PFSK-1 (cell line): ENCODE results near the gene PARP3.

Experiments used
- POLR2AphosphoS5 ChIP-seq: IDR thresholded peaks from 2 replicates; pipeline ENCODE4 v1.6.1; 2012; ENCODE audit warnings: low read depth, mild to moderate bottlenecking, control low read depth, low read length, moderate library complexity
- SIN3A ChIP-seq: IDR thresholded peaks from 2 replicates; pipeline ENCODE4 v1.6.1; 2012; ENCODE audit warnings: mild to moderate bottlenecking, low read length, moderate library complexity, borderline replicate concordance; ENCODE audit not compliant: insufficient read depth
- TAF1 ChIP-seq: IDR thresholded peaks from 2 replicates; pipeline ENCODE4 v1.6.1; 2012; ENCODE audit warnings: low read length, control low read depth, borderline replicate concordance; ENCODE audit not compliant: insufficient read depth
- TF ChIP-seq, protein P1 (sequence below), 2 experiments: IDR thresholded peaks; 2 replicates each; pipeline versions ENCODE4 v1.6.1 to v1.8.0; 2011 to 2012; ENCODE audit warnings: low read depth in 2 of 2, low read length in 2 of 2, control low read depth in 1 of 2, inconsistent platforms in 1 of 2, mild to moderate bottlenecking in 1 of 2, moderate library complexity in 1 of 2; ENCODE audit not compliant: insufficient read depth in 1 of 2

DNA sequence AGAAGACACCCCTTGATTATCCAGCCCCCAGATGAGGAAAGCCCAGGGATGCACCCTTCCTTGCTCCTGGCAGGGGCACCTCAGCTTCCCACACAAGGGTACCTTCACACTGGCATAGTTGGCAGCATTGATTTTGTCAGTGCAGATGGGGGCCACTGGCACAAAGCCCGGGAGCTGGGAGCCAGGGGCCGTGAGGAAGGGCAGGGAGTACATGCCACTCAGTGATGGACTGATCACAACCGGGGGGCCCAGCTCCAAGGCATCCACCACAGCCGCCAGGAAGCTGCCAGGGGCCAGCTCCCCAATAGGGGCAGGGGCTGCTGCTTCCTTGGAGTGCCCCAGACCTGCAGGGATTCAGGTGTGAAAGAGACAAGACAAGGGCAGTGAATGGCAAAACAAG lies 27.7 kb downstream of the PARP3 start:
- TF ChIP-seq POLR2AphosphoS5 (no peak), TAF1 (no peak), SIN3A (no peak)
- TF ChIP-seq, protein P1, sequence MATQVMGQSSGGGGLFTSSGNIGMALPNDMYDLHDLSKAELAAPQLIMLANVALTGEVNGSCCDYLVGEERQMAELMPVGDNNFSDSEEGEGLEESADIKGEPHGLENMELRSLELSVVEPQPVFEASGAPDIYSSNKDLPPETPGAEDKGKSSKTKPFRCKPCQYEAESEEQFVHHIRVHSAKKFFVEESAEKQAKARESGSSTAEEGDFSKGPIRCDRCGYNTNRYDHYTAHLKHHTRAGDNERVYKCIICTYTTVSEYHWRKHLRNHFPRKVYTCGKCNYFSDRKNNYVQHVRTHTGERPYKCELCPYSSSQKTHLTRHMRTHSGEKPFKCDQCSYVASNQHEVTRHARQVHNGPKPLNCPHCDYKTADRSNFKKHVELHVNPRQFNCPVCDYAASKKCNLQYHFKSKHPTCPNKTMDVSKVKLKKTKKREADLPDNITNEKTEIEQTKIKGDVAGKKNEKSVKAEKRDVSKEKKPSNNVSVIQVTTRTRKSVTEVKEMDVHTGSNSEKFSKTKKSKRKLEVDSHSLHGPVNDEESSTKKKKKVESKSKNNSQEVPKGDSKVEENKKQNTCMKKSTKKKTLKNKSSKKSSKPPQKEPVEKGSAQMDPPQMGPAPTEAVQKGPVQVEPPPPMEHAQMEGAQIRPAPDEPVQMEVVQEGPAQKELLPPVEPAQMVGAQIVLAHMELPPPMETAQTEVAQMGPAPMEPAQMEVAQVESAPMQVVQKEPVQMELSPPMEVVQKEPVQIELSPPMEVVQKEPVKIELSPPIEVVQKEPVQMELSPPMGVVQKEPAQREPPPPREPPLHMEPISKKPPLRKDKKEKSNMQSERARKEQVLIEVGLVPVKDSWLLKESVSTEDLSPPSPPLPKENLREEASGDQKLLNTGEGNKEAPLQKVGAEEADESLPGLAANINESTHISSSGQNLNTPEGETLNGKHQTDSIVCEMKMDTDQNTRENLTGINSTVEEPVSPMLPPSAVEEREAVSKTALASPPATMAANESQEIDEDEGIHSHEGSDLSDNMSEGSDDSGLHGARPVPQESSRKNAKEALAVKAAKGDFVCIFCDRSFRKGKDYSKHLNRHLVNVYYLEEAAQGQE (IDR thresholded peaks at IDR 0.05; ENCODE audit: insufficient read depth in 1 of 2, low read depth in 2 of 2, low read length in 2 of 2), result no peak
